GM21423 (cell line): Measurements from ENCODE around the gene FKBP4.

ENCODE experiments used
- ATAC-seq: cut with Tn5 transposase; IDR thresholded peaks from one replicate; pipeline ENCODE4 v1.9.1; 2021; ENCODE audit warnings: mild to moderate bottlenecking, moderate library complexity; ENCODE audit not compliant: unreplicated experiment

The FKBP4 gene

GRCh38 chr12:2776129-2776806 is 18.5 kb upstream of the FKBP4 start:
- no peak for ATAC-seq

GRCh38 chr12:2779281-2779680 is 15.5 kb upstream of the FKBP4 start:
- ATAC-seq = no peak

GRCh38 chr12:2783936-2784600 is 10.7 kb upstream of the FKBP4 start:
- no peak for ATAC-seq

GRCh38 chr12:2785017-2785416 is 9.8 kb upstream of the FKBP4 start:
- ATAC-seq = no peak

- ATAC-seq = no peak
These were observed 3.7 kb upstream of the FKBP4 start for GRCh38 chr12:2791089-2791488.

GRCh38 chr12:2792671-2793500 is 1.9 kb upstream of the FKBP4 start:
- ATAC-seq = no peak

GRCh38 chr12:2793561-2793960 is 1.2 kb upstream of the FKBP4 start:
- ATAC-seq = no peak

GRCh38 chr12:2794191-2794735 is 507 bp upstream of the FKBP4 start:
- peak; percentile 1 for ATAC-seq

GRCh38 chr12:2795291-2796186 is 769 bp downstream of the FKBP4 start:
- ATAC-seq = peak; percentile 64

- ATAC-seq = no peak
These were observed 1.5 kb downstream of the FKBP4 start for GRCh38 chr12:2796187-2796666.

GRCh38 chr12:2797721-2798418 is 3.1 kb downstream of the FKBP4 start:
- no peak for ATAC-seq

GRCh38 chr12:2800046-2800570 is 5.3 kb downstream of the FKBP4 start:
- no peak for ATAC-seq

- ATAC-seq = no peak
These were observed 6.4 kb downstream of the FKBP4 start for GRCh38 chr12:2801044-2801783.

GRCh38 chr12:2803635-2804392 is 9.0 kb downstream of the FKBP4 start:
- no peak for ATAC-seq

- no peak for ATAC-seq
These were observed 9.8 kb downstream of the FKBP4 start for GRCh38 chr12:2804393-2805142.

- no peak for ATAC-seq
These were observed 10.4 kb downstream of the FKBP4 start for GRCh38 chr12:2805143-2805520.

GRCh38 chr12:2806700-2807099 is 11.9 kb downstream of the FKBP4 start:
- no peak for ATAC-seq
